ENCODE results near the gene TLE3.

Gene TLE3

DNA sequence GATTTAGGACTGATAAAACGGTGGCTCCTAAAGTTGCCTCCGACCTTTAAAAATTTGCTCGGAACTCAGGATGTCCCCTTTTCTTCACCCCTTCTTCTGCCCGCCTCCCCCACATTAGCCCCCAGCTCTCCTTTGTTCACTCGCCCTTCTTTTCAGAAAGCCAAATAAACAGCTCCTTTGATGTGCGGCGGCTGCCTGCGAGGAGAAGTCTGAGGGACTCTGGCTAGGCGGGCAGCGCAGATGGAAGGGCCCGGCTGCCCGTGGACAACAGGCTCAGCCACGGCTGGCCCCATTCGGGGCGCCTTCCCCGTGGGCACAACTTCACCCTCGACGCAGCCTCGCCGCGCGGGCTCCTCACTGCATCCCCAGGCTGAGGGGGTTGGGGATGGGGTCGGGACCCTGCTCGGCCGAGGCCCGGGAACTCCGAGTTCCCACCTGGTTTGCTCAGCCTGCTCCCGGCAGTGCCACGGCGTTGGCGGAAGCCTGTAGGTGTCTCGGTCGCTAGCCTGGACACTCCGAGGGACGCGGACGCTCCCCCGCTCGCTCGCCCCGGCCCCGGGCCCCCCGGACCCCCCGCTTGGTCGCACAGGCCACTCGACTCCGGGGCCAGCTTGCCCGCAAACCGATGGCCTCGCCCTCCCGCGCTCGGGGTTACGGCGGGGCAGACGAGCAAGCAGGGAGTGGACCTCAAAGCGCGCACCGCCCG lies 897 bp upstream of the TLE3 start:
- peak; percentile 77 for DNase-seq

GRCh38 chr15:70098153-70098460 lies 390 bp upstream of the TLE3 start:
- peak; percentile 79 for DNase-seq

GRCh38 chr15:70097063-70097320 lies 725 bp downstream of the TLE3 start:
- DNase-seq, result no peak

GRCh38 chr15:70096215-70097062 lies 1.3 kb downstream of the TLE3 start:
- DNase-seq, result peak; percentile 76

DNA sequence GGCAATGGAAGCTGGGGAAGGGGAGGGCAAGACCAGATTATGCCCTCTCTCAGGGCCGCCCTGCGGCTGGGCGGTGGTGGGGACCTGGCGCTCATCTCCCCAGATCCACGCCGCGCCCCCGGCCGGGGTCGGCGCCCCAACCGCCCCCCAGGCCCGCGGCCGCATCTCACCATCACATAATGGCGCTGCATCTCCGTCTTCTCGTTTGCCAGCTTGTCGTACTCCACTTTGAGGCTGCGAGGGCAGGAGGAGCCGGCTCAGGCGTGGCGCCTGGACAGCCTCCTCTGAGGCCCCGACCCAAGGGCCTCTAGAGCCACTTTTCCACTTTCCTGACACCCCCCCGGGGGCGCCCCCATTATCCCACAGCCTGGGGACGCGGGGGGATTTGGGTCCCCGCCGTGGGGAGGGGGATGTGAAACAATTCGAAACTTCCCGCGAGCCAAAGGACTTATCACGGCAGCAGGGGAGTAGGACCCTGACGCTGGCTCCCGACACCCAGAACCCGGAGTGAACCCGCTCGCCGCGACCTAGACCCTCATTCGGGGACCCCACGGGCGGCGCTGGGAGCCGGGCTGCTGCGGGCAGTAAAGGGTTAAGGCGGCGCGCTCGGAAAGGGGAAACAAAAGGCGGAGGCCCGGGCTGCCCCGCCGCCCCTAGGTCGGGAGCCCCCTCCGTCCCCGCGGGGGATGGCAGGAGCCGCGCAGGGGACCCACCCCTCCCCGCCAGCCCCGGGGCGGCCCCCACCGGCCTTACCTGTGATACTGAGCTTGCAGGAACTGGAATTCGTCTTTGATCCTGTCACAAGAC lies 2.1 kb downstream of the TLE3 start:
- peak; percentile 76 for DNase-seq

- DNase-seq, result peak; percentile 51
These were observed 2.9 kb downstream of the TLE3 start for GRCh38 chr15:70094690-70095311.

DNA sequence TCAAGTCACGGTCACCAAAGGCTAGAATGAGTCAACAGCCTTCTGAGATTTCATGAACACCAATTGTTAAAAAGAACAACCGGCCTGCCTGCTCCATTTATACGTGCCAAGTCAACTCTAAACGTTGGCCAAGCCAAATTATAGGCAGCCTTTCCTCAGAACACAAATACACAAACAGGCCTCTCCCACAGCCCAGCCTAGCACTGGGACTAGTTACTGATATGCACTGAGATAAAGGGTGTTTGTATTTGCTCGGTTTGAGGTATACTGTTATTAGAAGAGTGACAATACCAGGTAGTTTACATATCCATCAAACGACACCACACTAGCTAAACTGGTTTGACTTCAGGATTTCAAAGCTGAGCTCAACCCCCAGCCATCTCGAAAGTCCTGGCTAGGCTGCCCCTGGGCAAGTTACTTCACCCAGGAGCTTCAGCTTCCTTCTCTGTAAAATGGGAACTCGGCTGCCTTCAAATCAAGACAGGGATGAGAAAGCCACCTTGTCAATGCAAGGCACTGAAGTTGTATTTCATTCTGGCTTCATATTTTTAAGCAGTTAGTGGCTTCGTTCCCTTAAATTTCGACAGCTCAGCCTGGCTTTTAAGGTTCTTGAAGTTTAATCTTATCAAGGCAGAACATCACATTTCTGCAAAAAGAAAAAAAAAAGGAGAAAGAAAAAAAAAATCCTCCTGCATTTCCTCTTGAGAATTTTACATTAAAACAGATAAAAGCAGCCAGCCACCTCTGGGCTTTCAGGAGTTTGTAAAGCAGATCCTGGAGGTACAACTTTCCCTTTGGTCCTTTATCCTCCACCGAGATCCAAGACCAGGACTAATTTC lies 4.0 kb downstream of the TLE3 start:
- DNase-seq, result no peak

DNA sequence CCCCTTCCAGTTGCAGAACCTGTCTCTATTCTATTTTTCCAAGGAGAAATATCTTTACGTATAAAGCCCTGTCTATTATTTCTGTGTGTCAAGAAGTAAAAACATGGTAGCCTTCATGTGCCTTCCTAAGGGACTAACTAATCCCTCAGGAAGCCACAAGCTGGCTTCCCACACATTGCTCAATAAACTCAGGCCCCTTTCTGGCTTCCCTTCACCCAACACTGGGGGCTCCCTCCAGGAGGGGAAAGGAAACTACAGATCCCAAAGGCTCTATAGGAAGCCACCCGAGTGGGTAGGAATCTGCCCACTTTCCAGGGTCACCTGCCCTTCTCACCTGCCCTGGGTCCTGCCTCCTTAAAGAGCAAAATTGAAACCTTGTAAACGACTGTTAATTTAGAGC lies 4.6 kb downstream of the TLE3 start:
- DNase-seq, result peak; percentile 65

GRCh38 chr15:70092464-70093027 lies 5.2 kb downstream of the TLE3 start:
- DNase-seq, result peak; percentile 55

DNA sequence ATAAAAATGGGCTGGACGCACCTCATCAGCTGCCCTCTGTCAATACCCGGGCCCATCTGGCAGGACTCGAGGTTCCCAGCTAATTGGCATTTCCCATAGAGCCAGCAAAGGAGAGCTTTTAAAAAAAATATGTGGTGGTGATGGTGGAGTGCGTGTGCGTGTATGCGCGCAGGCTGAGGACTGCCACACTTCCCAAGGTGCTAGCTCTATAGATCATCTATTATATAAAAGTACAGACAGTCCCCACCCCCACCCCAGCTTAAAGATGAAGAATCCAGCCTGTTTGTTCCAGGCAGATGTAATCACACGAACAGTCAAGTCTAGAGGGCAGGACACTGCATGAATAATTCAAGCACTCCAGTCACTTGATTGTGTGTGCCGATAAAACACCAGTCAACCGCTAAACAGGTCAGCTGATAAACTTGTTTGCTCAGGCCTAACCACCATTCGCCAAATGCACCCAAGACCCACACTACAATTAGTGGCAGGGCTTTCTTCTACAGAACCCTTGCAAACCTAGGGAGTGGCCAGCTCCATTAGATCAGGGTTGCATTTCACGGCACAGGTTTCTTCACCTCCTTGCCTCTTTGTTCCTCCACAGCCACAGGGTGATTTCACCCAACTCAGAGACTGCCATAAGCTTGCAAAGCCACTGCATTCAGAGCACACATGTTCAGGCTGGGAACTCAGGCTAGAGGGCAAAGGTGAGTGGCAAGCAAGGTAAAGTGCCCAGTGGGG lies 5.8 kb downstream of the TLE3 start:
- DNase-seq, result peak; percentile 23

GRCh38 chr15:70090436-70091296 lies 7.1 kb downstream of the TLE3 start:
- no peak for DNase-seq

DNA sequence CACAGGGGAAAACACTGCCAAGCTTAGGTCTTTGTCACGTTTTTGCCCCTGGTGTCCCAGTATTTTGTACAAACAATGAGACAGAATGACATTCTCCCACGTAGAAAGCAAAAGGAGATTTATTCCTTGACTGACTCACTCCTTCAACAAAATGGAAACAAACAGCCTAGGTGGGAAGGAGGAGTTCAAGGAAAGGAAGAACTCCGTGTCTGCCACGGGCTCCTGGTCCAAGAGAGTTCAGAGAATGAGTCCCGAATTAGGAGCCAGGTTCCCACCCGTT lies 8.1 kb downstream of the TLE3 start:
- no peak for DNase-seq

DNA sequence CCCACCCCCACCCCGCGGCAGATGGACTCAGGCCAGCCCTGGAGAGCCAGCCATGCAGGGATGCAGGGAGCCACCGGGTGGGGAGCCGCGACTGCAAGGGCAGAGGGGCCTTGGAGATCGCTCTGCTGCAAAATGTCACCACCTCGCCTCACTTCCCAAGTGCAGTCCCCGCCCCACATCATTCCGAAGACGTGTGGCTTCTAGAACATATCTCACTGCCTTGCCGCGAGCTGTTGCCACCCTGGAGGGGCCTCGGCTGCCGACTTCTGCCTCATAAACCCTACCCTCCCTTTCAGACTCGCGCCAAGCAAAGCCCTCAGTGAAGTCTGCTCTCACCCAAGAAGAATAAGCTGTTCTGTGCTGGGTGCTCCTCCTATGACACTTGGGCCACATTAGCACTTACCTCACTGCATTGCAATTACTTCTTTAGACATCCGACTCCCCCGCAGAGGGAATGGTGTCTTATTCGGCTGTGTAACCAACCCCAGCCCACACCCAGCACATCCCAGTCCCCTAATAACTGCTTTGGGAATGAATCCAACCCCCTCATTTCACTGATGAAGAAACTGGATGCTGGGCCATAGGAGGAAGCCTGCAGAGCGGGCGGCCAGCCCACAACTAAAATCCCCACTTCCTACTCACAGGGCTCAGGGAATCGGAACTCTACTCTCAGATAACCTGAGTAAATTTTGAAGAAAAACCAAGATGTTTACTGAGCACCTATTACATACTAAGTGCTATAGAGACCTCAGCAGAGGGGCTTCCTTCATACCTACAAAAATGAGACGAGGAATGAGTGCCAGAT lies 8.6 kb downstream of the TLE3 start:
- DNase-seq, result peak; percentile 24

DNA sequence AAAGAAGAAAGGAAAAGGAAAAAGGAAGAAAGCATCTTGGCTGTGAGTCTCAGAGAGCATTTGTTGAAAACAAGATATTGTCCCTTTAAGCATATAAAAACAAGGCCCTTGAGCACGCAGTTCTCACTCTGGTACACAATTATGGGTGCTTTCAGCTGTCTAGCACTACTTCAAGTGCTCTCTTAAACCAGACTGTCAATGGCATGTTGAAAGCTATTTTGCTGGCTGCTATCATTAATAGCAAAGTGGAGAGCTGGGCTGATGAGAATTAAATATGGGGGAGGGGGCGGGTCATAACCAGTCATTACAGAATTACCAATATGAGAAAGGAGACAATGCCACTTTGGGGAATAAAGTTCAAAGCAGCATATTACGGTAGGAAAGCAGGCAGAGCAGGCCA lies 9.3 kb downstream of the TLE3 start:
- no peak for DNase-seq

- no peak for DNase-seq
These were observed 9.9 kb downstream of the TLE3 start for GRCh38 chr15:70087708-70088352.

- DNase-seq, result no peak
These were observed 11.1 kb downstream of the TLE3 start for GRCh38 chr15:70086636-70087035.

DNA sequence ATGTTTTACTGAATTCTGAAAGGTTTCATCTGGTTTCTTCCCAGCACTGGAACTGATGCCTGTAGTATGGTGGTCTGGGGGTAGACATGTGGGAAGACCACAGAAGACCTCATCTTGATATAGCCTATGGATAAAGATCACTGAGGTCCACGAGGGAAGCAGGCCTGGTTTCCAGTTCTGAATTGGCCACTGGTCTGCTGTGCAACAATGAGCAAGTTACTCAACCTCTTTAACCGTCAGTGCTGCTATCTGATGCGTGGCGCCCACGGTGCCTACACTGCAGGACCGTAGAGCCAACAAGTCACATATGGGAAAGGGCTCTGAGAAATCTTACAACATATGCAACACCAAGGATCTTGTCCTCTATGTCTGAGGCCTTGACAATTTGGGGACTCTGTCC lies 13.3 kb downstream of the TLE3 start:
- DNase-seq, result no peak

GRCh38 chr15:70083946-70084345 lies 13.8 kb downstream of the TLE3 start:
- no peak for DNase-seq

DNA sequence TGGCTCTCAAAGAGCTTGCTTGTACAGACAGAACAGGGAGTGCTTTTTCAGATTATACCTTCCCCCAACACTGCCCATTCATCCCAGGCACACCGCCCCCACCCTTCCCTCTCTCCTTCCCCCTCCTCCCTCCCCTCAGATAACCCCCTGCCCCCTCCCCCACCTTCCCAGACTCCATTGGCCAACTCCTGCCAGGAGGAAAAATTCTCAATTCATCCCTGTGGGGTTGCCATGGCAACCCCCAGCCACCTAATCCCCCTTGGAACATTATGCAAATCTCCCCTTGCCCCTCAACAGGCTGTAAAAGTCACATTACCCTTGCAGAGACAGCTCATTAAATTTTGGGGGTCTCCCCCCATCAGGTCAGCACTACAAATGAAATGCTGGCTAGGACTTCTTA lies 14.3 kb downstream of the TLE3 start:
- DNase-seq, result peak; percentile 77

All from NCI-H82 (cell line).